B cell (primary cell): ENCODE data around the gene FIBCD1. TPM values are rescaled to one million over a fixed set of nuclear protein-coding genes. Genes with fewer than 3 reads are reported as not detected.

Experiments used
- ATAC-seq: fragments of 200-7000 bp; cut with Tn5 transposase; one replicate; pipeline ENCODE4 v1.10.0; 2021; ENCODE audit warnings: low read depth, mild to moderate bottlenecking, moderate number of reproducible peaks, moderate library complexity
- CTCF ChIA-PET: fragments of 350-600 bp; sonication (Branson Sonifier 250); formaldehyde crosslinking; loops from one replicate; lab custom pipeline; 2021; ENCODE audit warnings: antibody characterized with exemption, inconsistent platforms; lab: Charles Lee
- POLR2A ChIA-PET: fragments of 350-600 bp; sonication (Branson Sonifier 250); formaldehyde crosslinking; loops from one replicate; lab custom pipeline; 2021; ENCODE audit warnings: antibody characterized with exemption; lab: Charles Lee
- DNase-seq: peaks from one replicate; pipeline ENCODE4 v3.0.0; 2013
- H2AFZ ChIP-seq: 2 replicates; pipeline ENCODE4 v1.6.1; 2012; ENCODE audit warnings: mild to moderate bottlenecking, low read depth, low read length; ENCODE audit not compliant: insufficient read depth, poor library complexity, severe bottlenecking
- H3K27ac ChIP-seq, 2 donors: 1 replicate in 1 of 2; 2 replicates in 1 of 2; pipeline ENCODE4 v1.5.1; 2012 to 2013; ENCODE audit warnings: low read length in 2 of 2, mild to moderate bottlenecking in 2 of 2, moderate library complexity in 1 of 2
- H3K27me3 ChIP-seq, 4 experiments: fragments of 200-600 bp in 1 of 4; sonication (generic) in 1 of 4; replicated peaks in 1 of 4; 1 replicate in 2 of 4; 2 replicates in 2 of 4; pipeline versions ENCODE4 v1.6.1 to v1.7.0; 2013 to 2016; ENCODE audit warnings: low read length in 3 of 4, mild to moderate bottlenecking in 2 of 4, mixed read lengths in 1 of 4, moderate library complexity in 1 of 4; ENCODE audit not compliant: insufficient read depth in 4 of 4, control insufficient read depth in 3 of 4; ENCODE audit errors: control extremely low read depth in 1 of 4
- H3K36me3 ChIP-seq, 2 experiments: replicated peaks in 1 of 2; 1 replicate in 1 of 2; 2 replicates in 1 of 2; pipeline versions ENCODE4 v1.6.1 to v1.7.1; 2013; ENCODE audit warnings: low read length in 1 of 2; ENCODE audit not compliant: insufficient read depth in 2 of 2, control insufficient read depth in 1 of 2; ENCODE audit errors: control extremely low read depth in 1 of 2, extremely low read depth in 1 of 2
- H3K4me1 ChIP-seq, 2 donors: fragments of 200-600 bp in 1 of 2; sonication (generic) in 1 of 2; 1 replicate in 1 of 2; 2 replicates in 1 of 2; pipeline versions ENCODE4 v1.5.1 to v1.6.1; 2013 to 2017; ENCODE audit warnings: low read length in 2 of 2; ENCODE audit not compliant: control insufficient read depth in 2 of 2, insufficient read depth in 2 of 2
- H3K4me2 ChIP-seq: replicated peaks from 2 replicates; pipeline ENCODE3; 2012; ENCODE audit warnings: mild to moderate bottlenecking, low read depth, low read length; ENCODE audit not compliant: poor library complexity, severe bottlenecking
- H3K4me3 ChIP-seq, 5 experiments: fragments of 200-600 bp in 1 of 5; sonication (generic) in 1 of 5; 1 replicate in 3 of 5; 2 replicates in 2 of 5; pipeline versions ENCODE4 v1.5.1 to v1.7.0; 2011 to 2016; ENCODE audit warnings: low read length in 4 of 5, mild to moderate bottlenecking in 4 of 5, low read depth in 2 of 5, control low read depth in 1 of 5, moderate library complexity in 1 of 5; ENCODE audit not compliant: insufficient read depth in 1 of 5; ENCODE audit errors: control extremely low read depth in 1 of 5, extremely low read depth in 1 of 5
- H3K79me2 ChIP-seq: fragments of 200-600 bp; sonication (generic); one replicate; pipeline ENCODE4 v1.6.0; 2016; ENCODE audit warnings: low read length; ENCODE audit not compliant: control insufficient read depth, insufficient read depth
- H3K9ac ChIP-seq: fragments of 200-600 bp; sonication (generic); 2 replicates; pipeline ENCODE4 v1.6.1; 2017; ENCODE audit warnings: mild to moderate bottlenecking, low read length, moderate library complexity
- H3K9me3 ChIP-seq, 3 donors: one replicate each; pipeline versions ENCODE4 v1.6.1 to v1.7.1; 2013; ENCODE audit warnings: low read length in 2 of 3; ENCODE audit not compliant: control insufficient read depth in 2 of 3, insufficient read depth in 1 of 3; ENCODE audit errors: control extremely low read depth in 1 of 3
- H4K20me1 ChIP-seq: 2 replicates; pipeline ENCODE4 v1.6.0; 2012; ENCODE audit warnings: mild to moderate bottlenecking, low read length; ENCODE audit not compliant: insufficient read depth, control insufficient read depth, poor library complexity, severe bottlenecking
- H3K27ac Mint-ChIP-seq: one replicate; pipeline ENCODE4 v1.8.0; 2021; ENCODE audit warnings: mixed read lengths
- H3K27me3 Mint-ChIP-seq: one replicate; pipeline ENCODE4 v1.8.0; 2021; ENCODE audit warnings: mixed read lengths
- H3K4me1 Mint-ChIP-seq: one replicate; pipeline ENCODE4 v1.8.0; 2021; ENCODE audit warnings: mixed read lengths
- H3K4me3 Mint-ChIP-seq: one replicate; pipeline ENCODE4 v1.8.0; 2021; ENCODE audit warnings: mixed read lengths
- H3K9me3 Mint-ChIP-seq: one replicate; pipeline ENCODE4 v1.8.0; 2022; ENCODE audit warnings: mixed read lengths; ENCODE audit not compliant: insufficient read depth
- CTCF ChIP-seq: fragments of 200-600 bp; IDR thresholded peaks from one replicate; pipeline ENCODE4 v1.8.0; 2022; ENCODE audit warnings: antibody characterized with exemption, mild to moderate bottlenecking
- EZH2 ChIP-seq: IDR thresholded peaks from 2 replicates; pipeline ENCODE4 v1.6.1; 2012; ENCODE audit warnings: borderline replicate concordance, low read depth, mild to moderate bottlenecking, moderate library complexity, low read length; ENCODE audit not compliant: insufficient read depth, poor library complexity, severe bottlenecking
- WGBS: methylation state at CpG from one replicate; pipeline ENCODE4 v1.1.5; 2013; ENCODE audit warnings: missing lambda C conversion rate; ENCODE audit not compliant: insufficient coverage; 5-methylcytosine and 5-hydroxymethylcytosine counted together
- intact Hi-C: fragments of 100-400 bp; cut with micrococcal nuclease; formaldehyde crosslinking; loops from one replicate; pipeline ENCODE4 v1.10.0; 2022
- polyA plus RNA-seq: library from polyadenylated mRNA; depleted of rRNA; stranded (reverse); fragments of >200 nt; gene quantifications from 2 replicates; pipeline ENCODE4 v1.2.3, GENCODE V29; 2012
- total RNA-seq, 2 donors: library from RNA; stranded (reverse); fragments of 120-200 nt in 1 of 2; gene quantifications; 1 replicate in 1 of 2; 2 replicates in 1 of 2; pipeline versions ENCODE4 v1.2.3 to v1.2.4, GENCODE V29; 2013 to 2022

FIBCD1 gene
- total and polyA plus RNA-seq, 2 donors (not counting 1 experiment from before 2014, with no cell fraction given), result not detected

GRCh38 chr9:130943221-130943620, 4.2 kb upstream of the FIBCD1 start:
- intact Hi-C loops, result no loop called here
- Histone ChIP-seq H4K20me1 (no peaks in the 10 kb centered on the region), H3K36me3 (no peaks in the 10 kb centered on the region), H3K9me3 (no peaks in the 10 kb centered on the region), H3K79me2 (no peaks in the 10 kb centered on the region), H3K4me2 (no peak overlapping the region), H3K4me1 (peaks cover 12 to 20% of the 10 kb centered on the region in 2 donors), H3K9ac (no peak overlapping the region), H3K27me3 (peaks cover 0 to 30% (median 10%) of the 10 kb centered on the region in 4 experiments), H2AFZ (no peak overlapping the region), H3K27ac (no peak overlapping the region), H3K4me3 (no peak overlapping the region)
- ATAC-seq (no peak), DNase-seq (no peak)
- ChIA-PET CTCF (interaction anchor here (0.7 to 2.3 kb wide), 6 partner anchors 26 to 250 kb away, joined by 3 to 8 read pairs (median 5); partner anchors contain the start of gene EXOSC2), POLR2A (no interaction called here)
- Mint-ChIP-seq H3K9me3 (no peaks in the 10 kb centered on the region), H3K27ac (no peak overlapping the region), H3K27me3 (peaks cover 55% of the 10 kb centered on the region), H3K4me3 (no peak overlapping the region), H3K4me1 (peaks cover 11% of the 10 kb centered on the region)
- TF ChIP-seq EZH2, result no peak
- TF ChIP-seq CTCF, result no peak
- 85% methylated on average over 11 of the region's 13 CpGs for WGBS

- intact Hi-C loops, result no loop called here
- no peak overlapping the region for H3K9ac ChIP-seq
- peaks cover 14% of the 10 kb centered on the region for H3K4me1 Mint-ChIP-seq
- H3K27me3 ChIP-seq, result peaks cover 0 to 36% (median 14%) of the 10 kb centered on the region in 4 experiments
- no peaks in the 10 kb centered on the region for H3K9me3 ChIP-seq
- H3K4me3 ChIP-seq, result no peak overlapping the region
- no peaks in the 10 kb centered on the region for H4K20me1 ChIP-seq
- no peak overlapping the region for H3K27ac Mint-ChIP-seq
- no peaks in the 10 kb centered on the region for H3K79me2 ChIP-seq
- WGBS, result 90% methylated on average over 7 of the region's 10 CpGs
- no peak overlapping the region for H3K4me3 Mint-ChIP-seq
- no peak for ATAC-seq
- no peaks in the 10 kb centered on the region for H3K9me3 Mint-ChIP-seq
- no peak overlapping the region for H3K27ac ChIP-seq
- DNase-seq, result no peak
- H3K27me3 Mint-ChIP-seq, result peaks cover 55% of the 10 kb centered on the region
- ChIA-PET CTCF (interaction anchor here (0.7 to 2.3 kb wide), 8 partner anchors 17 to 249 kb away, joined by 3 to 8 read pairs (median 4); partner anchors contain the start of gene EXOSC2), POLR2A (no interaction called here)
- H3K4me1 ChIP-seq, result peaks cover 17 to 25% of the 10 kb centered on the region in 2 donors
- TF ChIP-seq CTCF, result no peak
- no peak for TF ChIP-seq EZH2
- H3K36me3 ChIP-seq, result no peaks in the 10 kb centered on the region
- H3K4me2 ChIP-seq, result no peak overlapping the region
- H2AFZ ChIP-seq, result no peak overlapping the region
These were observed 3.6 kb upstream of the FIBCD1 start for GRCh38 chr9:130942679-130943078.
